HFF-Myc (cell line): ENCODE measurements around the gene PRR16.
A peak's percentile ranks its signal among the peaks of the same experiment; 100 is the strongest.
"Not testable (repeated sequence)": the region's sequence is repeated elsewhere in the genome, so short reads cannot be mapped to it uniquely, and the experiment has no call there.

ENCODE experiments used
- DNase-seq: peaks from one replicate; pipeline ENCODE4 v3.0.0-alpha.2; 2011; ENCODE audit warnings: low read depth; ENCODE audit errors: extremely low read depth
- H3K4me3 ChIP-seq: replicated peaks from 2 replicates; pipeline ENCODE4 v1.5.1; 2011; ENCODE audit warnings: low read depth, mild to moderate bottlenecking, control low read depth, low read length
- TF ChIP-seq, protein P1 (sequence below): IDR thresholded peaks from 2 replicates; pipeline ENCODE4 v1.5.1; 2012; ENCODE audit warnings: mild to moderate bottlenecking, low read depth, low read length, control low read depth; ENCODE audit errors: missing control alignments

The PRR16 gene

GRCh38 chr5:120450910-120451309, 13.2 kb upstream of the PRR16 start:
- H3K4me3 ChIP-seq, result no peak overlapping the region
- no peak for DNase-seq
- TF ChIP-seq, protein P1, sequence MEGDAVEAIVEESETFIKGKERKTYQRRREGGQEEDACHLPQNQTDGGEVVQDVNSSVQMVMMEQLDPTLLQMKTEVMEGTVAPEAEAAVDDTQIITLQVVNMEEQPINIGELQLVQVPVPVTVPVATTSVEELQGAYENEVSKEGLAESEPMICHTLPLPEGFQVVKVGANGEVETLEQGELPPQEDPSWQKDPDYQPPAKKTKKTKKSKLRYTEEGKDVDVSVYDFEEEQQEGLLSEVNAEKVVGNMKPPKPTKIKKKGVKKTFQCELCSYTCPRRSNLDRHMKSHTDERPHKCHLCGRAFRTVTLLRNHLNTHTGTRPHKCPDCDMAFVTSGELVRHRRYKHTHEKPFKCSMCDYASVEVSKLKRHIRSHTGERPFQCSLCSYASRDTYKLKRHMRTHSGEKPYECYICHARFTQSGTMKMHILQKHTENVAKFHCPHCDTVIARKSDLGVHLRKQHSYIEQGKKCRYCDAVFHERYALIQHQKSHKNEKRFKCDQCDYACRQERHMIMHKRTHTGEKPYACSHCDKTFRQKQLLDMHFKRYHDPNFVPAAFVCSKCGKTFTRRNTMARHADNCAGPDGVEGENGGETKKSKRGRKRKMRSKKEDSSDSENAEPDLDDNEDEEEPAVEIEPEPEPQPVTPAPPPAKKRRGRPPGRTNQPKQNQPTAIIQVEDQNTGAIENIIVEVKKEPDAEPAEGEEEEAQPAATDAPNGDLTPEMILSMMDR, result no peak

DNA sequence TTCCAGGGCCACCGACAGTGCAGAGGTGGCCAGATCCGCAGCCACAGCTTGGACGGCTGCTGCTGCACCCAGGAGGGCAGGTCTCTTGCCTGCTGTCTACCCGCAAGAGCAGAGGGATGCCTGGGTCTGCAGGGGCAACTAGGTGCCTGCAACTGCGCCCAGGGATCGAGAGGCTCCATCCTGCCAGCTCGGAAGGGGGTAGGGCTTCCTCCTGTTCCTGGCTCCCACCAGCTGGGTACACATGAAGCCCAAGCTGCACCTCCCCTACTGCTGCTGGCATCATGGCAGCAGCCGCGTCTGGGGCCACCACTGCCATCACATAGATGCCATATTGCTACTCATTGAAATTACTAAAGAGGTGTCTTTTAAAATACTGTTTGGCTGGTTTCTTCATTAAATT, 12.7 kb upstream of the PRR16 start:
- no peak overlapping the region for H3K4me3 ChIP-seq
- TF ChIP-seq, protein P1, result no peak
- no peak for DNase-seq

DNA sequence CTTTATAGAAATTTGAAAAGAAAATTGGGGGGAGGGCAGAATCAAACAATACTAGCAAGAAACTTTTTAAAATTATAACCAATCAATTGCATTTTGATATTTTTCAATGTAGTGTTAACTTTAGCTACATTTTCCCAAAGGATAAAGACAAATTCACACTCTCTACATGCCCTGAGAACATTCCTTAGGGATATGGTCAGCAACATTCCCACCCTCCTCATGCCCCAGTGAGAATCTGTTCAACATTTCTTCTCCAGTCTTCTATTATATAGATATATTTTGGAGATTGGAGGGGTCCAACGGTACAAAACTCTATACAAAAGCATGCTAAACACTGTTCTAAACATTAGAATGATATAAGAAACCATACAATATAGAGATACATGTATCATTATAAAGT, 11.6 kb upstream of the PRR16 start:
- TF ChIP-seq, protein P1, result no peak
- no peak overlapping the region for H3K4me3 ChIP-seq
- DNase-seq, result no peak

DNA sequence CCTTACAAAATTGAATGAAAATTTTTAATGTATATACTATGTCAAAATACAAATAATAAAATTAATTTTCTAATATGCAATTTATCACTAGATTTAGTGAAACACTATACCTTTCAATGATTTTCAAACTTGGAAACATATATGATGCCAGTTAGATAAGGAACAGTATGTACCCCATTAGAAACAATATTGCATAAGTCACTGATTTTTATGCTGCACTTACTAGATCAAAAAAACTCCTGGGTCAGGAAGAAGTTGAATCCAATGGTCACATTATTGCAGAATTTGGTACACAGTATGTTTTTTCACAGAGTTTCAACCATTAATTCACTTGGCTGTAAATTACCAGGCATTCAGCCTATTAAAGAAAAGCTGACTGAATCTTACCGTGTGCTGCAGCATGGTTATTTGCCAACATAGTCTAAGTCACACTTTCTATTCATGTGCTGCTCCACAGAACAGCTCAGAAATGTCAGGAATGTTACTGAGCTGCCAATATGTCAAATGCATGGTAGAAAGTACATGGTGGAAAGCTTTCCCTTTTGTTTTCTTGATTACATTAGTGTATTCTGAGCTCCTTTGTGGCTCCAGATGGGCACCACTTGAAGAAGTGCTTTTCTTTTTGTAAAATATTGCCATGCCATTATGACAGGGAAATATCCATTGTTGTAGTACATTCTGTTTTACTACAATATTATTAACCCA, 9.9 kb upstream of the PRR16 start:
- TF ChIP-seq, protein P1, result no peak
- no peak for DNase-seq

GRCh38 chr5:120456006-120456405, 8.1 kb upstream of the PRR16 start:
- no peak overlapping the region for H3K4me3 ChIP-seq
- DNase-seq, result no peak

More for the DNA sequence above, 9.9 kb upstream of the PRR16 start:
- no peak overlapping the region for H3K4me3 ChIP-seq

GRCh38 chr5:120457839-120458507, 6.1 kb upstream of the PRR16 start:
- no peak for DNase-seq
- H3K4me3 ChIP-seq, result no peak overlapping the region

More at GRCh38 chr5:120456006-120456405, 8.1 kb upstream of the PRR16 start:
- TF ChIP-seq, protein P1, result no peak

DNA sequence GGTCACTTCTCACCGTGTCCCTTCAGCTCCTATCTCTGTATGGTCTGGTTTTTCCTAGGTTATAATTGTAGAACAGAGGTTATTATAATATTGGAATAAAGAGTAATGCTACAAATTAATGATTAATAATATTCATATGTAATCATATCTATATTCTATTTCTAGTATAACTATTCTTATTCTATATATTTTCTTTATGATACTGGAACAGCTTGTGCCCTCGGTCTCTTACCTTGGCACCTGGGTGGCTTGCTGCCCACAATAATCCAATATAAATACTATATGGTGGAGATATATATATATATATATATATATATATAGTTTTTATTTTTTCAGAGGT, 5.6 kb upstream of the PRR16 start:
- not testable (repeated sequence) for DNase-seq, H3K4me3 ChIP-seq

More at GRCh38 chr5:120457839-120458507, 6.1 kb upstream of the PRR16 start:
- TF ChIP-seq, protein P1, result peak; percentile 46
